ENCODE data around the gene ANKRD18B.

DNA sequence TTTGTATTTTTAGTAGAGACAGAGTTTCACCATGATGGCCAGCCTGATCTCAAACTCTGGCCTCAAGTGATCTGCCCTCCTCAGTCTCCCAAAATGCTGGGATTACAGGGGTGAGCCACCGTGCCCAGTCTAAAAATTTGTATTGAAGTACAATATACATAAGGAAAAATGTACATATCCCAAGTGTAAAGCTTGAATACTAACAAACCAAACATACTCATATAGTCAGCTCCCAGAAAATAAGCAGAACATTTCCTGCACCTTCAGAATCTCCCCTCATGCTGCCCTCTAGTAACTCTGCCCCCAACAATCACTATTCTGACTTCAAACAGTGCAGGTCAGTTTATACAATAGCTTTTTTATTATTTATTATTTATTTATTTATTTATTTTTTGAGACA is 48.7 kb upstream of the ANKRD18B start:
- TF ChIP-seq, protein P1, sequence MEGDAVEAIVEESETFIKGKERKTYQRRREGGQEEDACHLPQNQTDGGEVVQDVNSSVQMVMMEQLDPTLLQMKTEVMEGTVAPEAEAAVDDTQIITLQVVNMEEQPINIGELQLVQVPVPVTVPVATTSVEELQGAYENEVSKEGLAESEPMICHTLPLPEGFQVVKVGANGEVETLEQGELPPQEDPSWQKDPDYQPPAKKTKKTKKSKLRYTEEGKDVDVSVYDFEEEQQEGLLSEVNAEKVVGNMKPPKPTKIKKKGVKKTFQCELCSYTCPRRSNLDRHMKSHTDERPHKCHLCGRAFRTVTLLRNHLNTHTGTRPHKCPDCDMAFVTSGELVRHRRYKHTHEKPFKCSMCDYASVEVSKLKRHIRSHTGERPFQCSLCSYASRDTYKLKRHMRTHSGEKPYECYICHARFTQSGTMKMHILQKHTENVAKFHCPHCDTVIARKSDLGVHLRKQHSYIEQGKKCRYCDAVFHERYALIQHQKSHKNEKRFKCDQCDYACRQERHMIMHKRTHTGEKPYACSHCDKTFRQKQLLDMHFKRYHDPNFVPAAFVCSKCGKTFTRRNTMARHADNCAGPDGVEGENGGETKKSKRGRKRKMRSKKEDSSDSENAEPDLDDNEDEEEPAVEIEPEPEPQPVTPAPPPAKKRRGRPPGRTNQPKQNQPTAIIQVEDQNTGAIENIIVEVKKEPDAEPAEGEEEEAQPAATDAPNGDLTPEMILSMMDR (IDR thresholded peaks at IDR 0.05; ENCODE audit: low read length): no peak
- no peak for TF ChIP-seq EZH2 (optimal IDR thresholded peaks at IDR 0.05; ENCODE audit: low read depth, low read length)
- TF ChIP-seq EZH2phosphoT487 (IDR thresholded peaks at IDR 0.05; ENCODE audit: low read length): no peak
